ENCODE measurements around the gene PDLIM4.

The PDLIM4 gene

DNA sequence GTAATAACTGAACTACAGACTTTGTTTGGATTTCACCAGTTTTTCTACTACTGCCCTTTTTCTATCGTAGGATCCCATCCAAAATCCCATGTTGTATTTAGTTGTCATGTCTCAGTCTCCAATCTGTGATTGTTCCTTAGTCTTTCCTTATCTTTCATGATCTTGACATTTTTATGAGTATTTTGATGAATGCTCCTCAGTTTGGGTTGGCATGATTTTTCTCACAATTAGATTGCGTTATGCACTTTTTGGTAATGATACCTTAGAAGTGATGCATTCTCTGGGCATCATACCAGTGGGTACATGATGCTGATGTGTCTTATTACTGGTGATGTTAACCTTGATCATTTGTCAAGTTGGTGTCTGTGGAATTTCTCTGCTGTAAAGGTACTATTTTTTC, 42.4 kb downstream of the PDLIM4 start:
- no peak overlapping the region for H3K27ac ChIP-seq
- no peak for DNase-seq (ENCODE audit: low read depth, low spot score)

GRCh38 chr5:132300577-132301343, 43.3 kb downstream of the PDLIM4 start:
- H3K27ac ChIP-seq, result no peak overlapping the region
- DNase-seq (ENCODE audit: low read depth, low spot score), result no peak

- no peak overlapping the region for H3K27ac ChIP-seq
- no peak for DNase-seq (ENCODE audit: low read depth, low spot score)
Observed at GRCh38 chr5:132301344-132302271, 44.1 kb downstream of the PDLIM4 start.

GRCh38 chr5:132302413-132302812, 44.9 kb downstream of the PDLIM4 start:
- H3K27ac ChIP-seq, result no peak overlapping the region

DNA sequence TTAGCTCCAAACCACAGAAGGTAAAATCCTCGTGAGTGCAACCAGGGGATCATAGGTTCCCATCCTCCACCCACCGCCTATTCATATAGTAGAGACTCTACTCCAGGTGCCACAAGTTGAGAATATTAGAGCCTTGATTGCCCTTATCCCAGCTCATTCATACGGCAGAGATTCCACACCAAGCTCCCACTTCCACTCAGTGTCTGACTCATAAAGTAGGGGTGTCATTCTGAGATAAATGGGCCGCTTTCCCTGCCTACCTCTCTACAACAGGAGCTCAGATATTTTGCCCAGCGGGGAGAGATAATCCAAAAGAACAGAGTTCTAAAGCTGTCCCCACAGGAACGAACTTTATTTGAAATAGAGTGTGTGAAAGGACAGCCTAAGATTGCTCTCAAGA, 46.1 kb downstream of the PDLIM4 start:
- DNase-seq (ENCODE audit: low read depth, low spot score), result no peak
- H3K27ac ChIP-seq, result no peak overlapping the region

More at GRCh38 chr5:132302413-132302812, 44.9 kb downstream of the PDLIM4 start:
- no peak for DNase-seq (ENCODE audit: low read depth, low spot score)

DNA sequence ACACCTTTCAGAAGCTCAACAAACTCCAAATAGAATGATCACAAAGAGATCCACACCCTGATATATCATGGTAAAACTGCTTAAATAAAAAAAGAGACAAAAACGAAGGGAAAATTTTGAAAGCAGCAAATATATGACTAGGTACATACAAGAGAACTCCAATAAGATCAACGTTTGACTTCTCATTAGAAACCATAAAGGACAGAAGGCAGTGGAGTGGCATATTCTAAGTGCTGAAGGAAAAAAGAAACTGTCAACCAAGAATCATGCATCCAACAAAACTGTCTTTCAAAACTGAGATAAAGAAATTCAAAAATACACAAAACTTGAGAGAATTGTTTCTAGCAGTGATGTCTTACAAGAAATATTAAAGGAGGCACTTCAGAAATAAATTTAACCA, 47.9 kb downstream of the PDLIM4 start:
- H3K27ac ChIP-seq, result no peak overlapping the region
- DNase-seq (ENCODE audit: low read depth, low spot score), result no peak

- DNase-seq (ENCODE audit: low read depth, low spot score), result no peak
- H3K27ac ChIP-seq, result no peak overlapping the region
Observed at GRCh38 chr5:132308701-132309100, 51.2 kb downstream of the PDLIM4 start.

DNA sequence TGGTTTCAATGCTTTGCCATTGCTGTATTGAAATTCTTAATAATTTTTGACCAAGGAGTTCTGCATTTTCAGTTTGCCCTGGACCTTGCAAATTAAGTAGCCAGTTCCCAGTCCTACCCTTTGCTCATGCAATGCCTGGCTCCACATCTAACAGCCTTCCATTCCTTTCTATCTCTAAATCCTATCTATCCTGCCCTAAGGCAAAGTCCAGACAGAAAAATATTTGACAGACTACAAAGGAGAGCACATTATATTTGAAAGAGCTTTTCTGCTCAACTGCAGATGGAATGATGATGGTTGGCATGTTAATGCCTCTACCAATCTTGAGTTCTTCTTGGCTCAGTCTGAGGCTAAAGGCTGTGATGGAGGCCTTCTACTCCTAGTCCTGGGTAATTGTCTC, 52.2 kb downstream of the PDLIM4 start:
- H3K27ac ChIP-seq, result no peak overlapping the region
- DNase-seq (ENCODE audit: low read depth, low spot score), result no peak

GRCh38 chr5:132310141-132310834, 52.8 kb downstream of the PDLIM4 start:
- no peak overlapping the region for H3K27ac ChIP-seq
- DNase-seq (ENCODE audit: low read depth, low spot score), result no peak

DNA sequence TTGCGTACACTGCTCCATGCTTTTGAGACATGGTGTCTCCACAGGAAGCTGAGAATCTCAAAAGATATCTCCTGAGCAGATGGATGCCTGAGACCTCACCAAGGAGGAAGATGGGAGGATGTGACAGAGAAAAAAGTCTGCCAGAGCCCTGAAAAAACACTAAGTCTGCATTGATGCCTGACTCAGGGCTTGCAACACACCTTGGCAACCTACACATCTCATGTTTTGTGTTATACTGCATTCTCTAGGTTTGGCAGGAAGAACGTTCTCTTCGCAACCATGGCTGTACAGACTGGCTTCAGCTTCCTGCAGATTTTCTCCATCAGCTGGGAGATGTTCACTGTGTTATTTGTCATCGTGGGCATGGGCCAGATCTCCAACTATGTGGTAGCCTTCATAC, 55.9 kb downstream of the PDLIM4 start:
- H3K27ac ChIP-seq, result no peak overlapping the region
- DNase-seq (ENCODE audit: low read depth, low spot score), result no peak

- H3K27ac ChIP-seq, result no peak overlapping the region
Observed at GRCh38 chr5:132313961-132314432, 56.5 kb downstream of the PDLIM4 start.

GRCh38 chr5:132315529-132316067, 58.1 kb downstream of the PDLIM4 start:
- H3K27ac ChIP-seq, result no peak overlapping the region
- DNase-seq (ENCODE audit: low read depth, low spot score), result no peak

More at GRCh38 chr5:132313961-132314432, 56.5 kb downstream of the PDLIM4 start:
- DNase-seq (ENCODE audit: low read depth, low spot score), result no peak

- H3K27ac ChIP-seq, result no peak overlapping the region
- no peak for DNase-seq (ENCODE audit: low read depth, low spot score)
Observed at GRCh38 chr5:132319975-132320374, 62.5 kb downstream of the PDLIM4 start.

DNA sequence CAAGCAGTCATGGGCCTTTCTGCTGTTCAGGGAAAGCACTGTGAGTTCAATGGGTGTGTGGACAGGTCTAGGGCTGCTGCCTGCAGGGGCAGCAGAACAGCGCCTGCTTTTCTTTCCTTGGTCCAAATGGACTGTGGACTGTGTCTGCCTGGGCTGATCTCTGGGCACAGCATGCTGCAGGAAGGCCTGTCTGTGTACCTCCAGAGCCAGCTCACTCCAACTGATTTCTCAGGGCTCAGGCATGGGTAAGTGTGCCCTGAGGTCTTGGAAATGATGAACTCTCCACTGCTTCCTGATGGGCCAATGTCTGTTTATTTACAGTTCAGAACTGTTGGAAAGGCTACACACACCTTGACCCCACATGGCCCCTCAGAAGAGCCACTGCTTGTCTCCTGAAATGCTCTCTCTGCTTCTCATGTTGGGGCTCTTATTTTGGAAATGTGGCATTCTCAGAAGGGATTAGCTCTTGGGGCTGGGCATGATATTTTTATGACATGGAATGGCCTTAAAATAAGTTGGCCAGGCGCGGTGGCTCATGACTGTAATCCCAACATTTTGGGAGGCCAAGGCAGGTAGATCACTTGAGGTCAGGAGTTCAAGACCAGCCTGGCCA, 63.7 kb downstream of the PDLIM4 start:
- no peak for DNase-seq (ENCODE audit: low read depth, low spot score)

GRCh38 chr5:132322266-132322665, 64.8 kb downstream of the PDLIM4 start:
- DNase-seq (ENCODE audit: low read depth, low spot score), result no peak
- H3K27ac ChIP-seq, result no peak overlapping the region

More for the DNA sequence above, 63.7 kb downstream of the PDLIM4 start:
- no peak overlapping the region for H3K27ac ChIP-seq
